KMS-11 (cell line): ENCODE results near the gene ZBTB32.

Source experiments
- H2AFZ ChIP-seq: fragments of 200-600 bp; sonication (generic); 2 replicates; pipeline ENCODE4 v1.6.1; 2016; ENCODE audit warnings: antibody characterized with exemption, mixed run types, low read depth
- H3K27ac ChIP-seq: fragments of 200-600 bp; sonication (generic); 2 replicates; pipeline ENCODE4 v1.6.1; 2016; ENCODE audit warnings: mild to moderate bottlenecking, mixed run types
- H3K27me3 ChIP-seq: fragments of 200-600 bp; sonication (generic); 2 replicates; pipeline ENCODE4 v1.6.1; 2017; ENCODE audit warnings: mild to moderate bottlenecking, low read depth, mixed run types, moderate library complexity; ENCODE audit not compliant: insufficient read depth
- H3K36me3 ChIP-seq: fragments of 200-600 bp; sonication (generic); 2 replicates; pipeline ENCODE4 v1.6.1; 2017; ENCODE audit warnings: mild to moderate bottlenecking, mixed run types; ENCODE audit not compliant: insufficient read depth
- H3K4me1 ChIP-seq: fragments of 200-600 bp; sonication (generic); 2 replicates; pipeline ENCODE4 v1.6.1; 2016; ENCODE audit warnings: mild to moderate bottlenecking, low read depth, mixed run types; ENCODE audit not compliant: poor library complexity, severe bottlenecking
- H3K4me2 ChIP-seq: fragments of 200-600 bp; sonication (generic); 2 replicates; pipeline ENCODE4 v1.7.0; 2016; ENCODE audit warnings: mild to moderate bottlenecking, mixed run types
- H3K4me3 ChIP-seq: fragments of 200-600 bp; sonication (generic); IDR thresholded peaks from 2 replicates; pipeline ENCODE4 v1.6.1; 2017; ENCODE audit warnings: low read depth, low read length, mixed read lengths; ENCODE audit not compliant: insufficient read depth
- H3K79me2 ChIP-seq: fragments of 200-600 bp; sonication (generic); 2 replicates; pipeline ENCODE4 v1.6.1; 2016; ENCODE audit warnings: low read depth, mixed run types; ENCODE audit not compliant: insufficient read depth
- H3K9ac ChIP-seq: fragments of 200-600 bp; sonication (generic); 2 replicates; pipeline ENCODE4 v1.6.1; 2016; ENCODE audit warnings: mild to moderate bottlenecking, mixed run types
- H4K20me1 ChIP-seq: fragments of 200-600 bp; sonication (generic); 2 replicates; pipeline ENCODE4 v1.6.1; 2016; ENCODE audit warnings: mild to moderate bottlenecking, mixed run types; ENCODE audit not compliant: insufficient read depth
- CTCF ChIP-seq: fragments of 200-600 bp; sonication (generic); conservative IDR thresholded peaks from 2 replicates; pipeline ENCODE4 v1.6.1; 2017; ENCODE audit warnings: low read depth, mild to moderate bottlenecking, antibody characterized with exemption, low read length, moderate library complexity, mixed read lengths

ZBTB32 gene

GRCh38 chr19:35759697-35760096 is 55.3 kb downstream of the ZBTB32 start:
- Histone ChIP-seq H3K79me2 (peaks cover 12% of the 10 kb centered on the region; the same call in 1 of the 2 replicates), H4K20me1 (no peaks in the 10 kb centered on the region), H2AFZ (no peak overlapping the region), H3K4me3 (no peak overlapping the region), H3K27me3 (no peaks in the 10 kb centered on the region), H3K36me3 (no peaks in the 10 kb centered on the region), H3K4me2 (no peak overlapping the region), H3K27ac (no peak overlapping the region), H3K4me1 (peaks cover 16% of the 10 kb centered on the region), H3K9ac (no peak overlapping the region)
- no peak for TF ChIP-seq CTCF

- Histone ChIP-seq H3K36me3 (no peaks in the 10 kb centered on the region), H3K4me2 (no peak overlapping the region), H3K79me2 (peaks cover 12% of the 10 kb centered on the region; the same call in 1 of the 2 replicates), H3K27ac (no peak overlapping the region), H3K4me3 (no peak overlapping the region), H4K20me1 (no peaks in the 10 kb centered on the region), H3K27me3 (no peaks in the 10 kb centered on the region), H2AFZ (no peak overlapping the region), H3K9ac (no peak overlapping the region), H3K4me1 (peaks cover 16% of the 10 kb centered on the region)
- no peak for TF ChIP-seq CTCF
Measured at GRCh38 chr19:35760711-35761349, 56.5 kb downstream of the ZBTB32 start.

GRCh38 chr19:35764432-35765315 is 60.3 kb downstream of the ZBTB32 start:
- no peaks in the 10 kb centered on the region for H3K36me3 ChIP-seq
- H4K20me1 ChIP-seq, result no peaks in the 10 kb centered on the region
- TF ChIP-seq CTCF, result no peak
- no peaks in the 10 kb centered on the region for H3K4me1 ChIP-seq
- H2AFZ ChIP-seq, result no peak overlapping the region
- H3K27me3 ChIP-seq, result no peaks in the 10 kb centered on the region
- H3K4me2 ChIP-seq, result no peak overlapping the region
- no peak overlapping the region for H3K4me3 ChIP-seq
- no peak overlapping the region for H3K9ac ChIP-seq
- H3K27ac ChIP-seq, result no peak overlapping the region
- no peaks in the 10 kb centered on the region for H3K79me2 ChIP-seq
